Gastrocnemius medialis (tissue), 4 donors: ENCODE measurements around the gene PKIB.

Source experiments
- POLR2A ChIP-seq, 2 donors: fragments of 450-650 bp; IDR thresholded peaks; one replicate each; pipeline ENCODE4 v1.6.1; 2017; ENCODE audit warnings: antibody characterized with exemption in 2 of 2, mild to moderate bottlenecking in 2 of 2, moderate library complexity in 2 of 2
- TF ChIP-seq, protein P1 (sequence below), 5 experiments: fragments of 450-650 bp in 3 of 5; fragments of 200-600 bp in 2 of 5; sonication (generic) in 2 of 5; IDR thresholded peaks in 4 of 5; conservative IDR thresholded peaks in 1 of 5; 1 replicate in 4 of 5; 2 replicates in 1 of 5; pipeline ENCODE4 v1.5.1; 2016 to 2019; ENCODE audit warnings: antibody characterized with exemption in 5 of 5, mild to moderate bottlenecking in 3 of 5, moderate library complexity in 3 of 5

DNA sequence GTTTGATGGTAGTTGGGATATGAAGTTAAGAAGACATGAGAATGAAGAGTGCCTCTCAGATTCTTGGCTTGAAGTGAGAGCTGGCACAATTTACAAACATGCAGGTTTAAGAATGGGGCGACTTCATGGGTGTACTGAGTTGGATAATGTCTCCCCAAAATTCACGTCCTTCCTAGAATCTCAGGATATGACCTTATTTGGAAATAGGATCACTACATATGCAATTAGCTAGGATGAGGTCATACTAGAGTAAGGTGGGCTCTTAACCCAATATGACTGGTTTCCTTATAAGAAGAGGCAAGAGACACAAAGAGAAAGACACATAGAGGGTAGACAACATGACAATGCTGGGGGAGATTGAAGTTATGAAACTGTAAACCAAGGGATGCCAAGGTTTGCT, 5.2 kb downstream of the PKIB start:
- TF ChIP-seq POLR2A (IDR thresholded peaks at IDR 0.05), result no peak
- TF ChIP-seq, protein P1, sequence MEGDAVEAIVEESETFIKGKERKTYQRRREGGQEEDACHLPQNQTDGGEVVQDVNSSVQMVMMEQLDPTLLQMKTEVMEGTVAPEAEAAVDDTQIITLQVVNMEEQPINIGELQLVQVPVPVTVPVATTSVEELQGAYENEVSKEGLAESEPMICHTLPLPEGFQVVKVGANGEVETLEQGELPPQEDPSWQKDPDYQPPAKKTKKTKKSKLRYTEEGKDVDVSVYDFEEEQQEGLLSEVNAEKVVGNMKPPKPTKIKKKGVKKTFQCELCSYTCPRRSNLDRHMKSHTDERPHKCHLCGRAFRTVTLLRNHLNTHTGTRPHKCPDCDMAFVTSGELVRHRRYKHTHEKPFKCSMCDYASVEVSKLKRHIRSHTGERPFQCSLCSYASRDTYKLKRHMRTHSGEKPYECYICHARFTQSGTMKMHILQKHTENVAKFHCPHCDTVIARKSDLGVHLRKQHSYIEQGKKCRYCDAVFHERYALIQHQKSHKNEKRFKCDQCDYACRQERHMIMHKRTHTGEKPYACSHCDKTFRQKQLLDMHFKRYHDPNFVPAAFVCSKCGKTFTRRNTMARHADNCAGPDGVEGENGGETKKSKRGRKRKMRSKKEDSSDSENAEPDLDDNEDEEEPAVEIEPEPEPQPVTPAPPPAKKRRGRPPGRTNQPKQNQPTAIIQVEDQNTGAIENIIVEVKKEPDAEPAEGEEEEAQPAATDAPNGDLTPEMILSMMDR (IDR thresholded peaks at IDR 0.05 in 4 of 5, conservative IDR thresholded peaks at IDR 0.05 in 1 of 5), result no peak
